Trophoblast cell (in vitro differentiated cells and primary cell): Measurements from ENCODE around the gene ATP2C2.

Experiments used
- DNase-seq, 2 donors: peaks; one replicate each; pipeline ENCODE4 v3.0.0-alpha.2; 2016
- H2AFZ ChIP-seq: 2 replicates; pipeline ENCODE4 v1.6.1; 2013; ENCODE audit warnings: low read length, moderate library complexity, mild to moderate bottlenecking; ENCODE audit not compliant: insufficient read depth, poor library complexity
- H2AK5ac ChIP-seq: 2 replicates; pipeline ENCODE4 v1.6.1; 2013; ENCODE audit warnings: mild to moderate bottlenecking, low read length
- H2BK120ac ChIP-seq: 2 replicates; pipeline ENCODE4 v1.6.1; 2013; ENCODE audit warnings: low read length, mild to moderate bottlenecking, moderate library complexity; ENCODE audit not compliant: insufficient read depth, poor library complexity
- H2BK12ac ChIP-seq: 2 replicates; pipeline ENCODE4 v1.6.1; 2013; ENCODE audit warnings: mild to moderate bottlenecking, low read length, moderate library complexity
- H2BK5ac ChIP-seq: 2 replicates; pipeline ENCODE4 v1.6.1; 2013; ENCODE audit warnings: low read length, low read depth, moderate library complexity, mild to moderate bottlenecking; ENCODE audit not compliant: poor library complexity
- H3K14ac ChIP-seq: 2 replicates; pipeline ENCODE4 v1.6.1; 2013; ENCODE audit warnings: mild to moderate bottlenecking, low read length
- H3K18ac ChIP-seq: 2 replicates; pipeline ENCODE4 v1.6.1; 2013; ENCODE audit warnings: mild to moderate bottlenecking, low read length
- H3K23ac ChIP-seq: 2 replicates; pipeline ENCODE4 v1.6.1; 2013; ENCODE audit warnings: low read length
- H3K27ac ChIP-seq: 2 replicates; pipeline ENCODE4 v1.5.1; 2013; ENCODE audit warnings: low read depth, mild to moderate bottlenecking, inconsistent platforms, low read length, moderate library complexity
- H3K27me3 ChIP-seq: 2 replicates; pipeline ENCODE4 v1.6.1; 2013; ENCODE audit warnings: inconsistent platforms, mild to moderate bottlenecking, low read length, moderate library complexity; ENCODE audit not compliant: insufficient read depth
- H3K36me3 ChIP-seq, 2 experiments: 1 replicate in 1 of 2; 2 replicates in 1 of 2; pipeline ENCODE4 v1.6.1; 2013; ENCODE audit warnings: low read length in 2 of 2, mild to moderate bottlenecking in 2 of 2, moderate library complexity in 1 of 2; ENCODE audit not compliant: insufficient read depth in 2 of 2, control insufficient read depth in 1 of 2
- H3K4ac ChIP-seq: 2 replicates; pipeline ENCODE4 v1.6.1; 2013; ENCODE audit warnings: low read depth, mild to moderate bottlenecking, low read length, moderate library complexity
- H3K4me1 ChIP-seq, 2 experiments: 1 replicate in 1 of 2; 2 replicates in 1 of 2; pipeline ENCODE4 v1.6.1; 2013; ENCODE audit warnings: low read length in 2 of 2, mild to moderate bottlenecking in 2 of 2, moderate library complexity in 1 of 2; ENCODE audit not compliant: insufficient read depth in 2 of 2, control insufficient read depth in 1 of 2
- H3K4me2 ChIP-seq: 2 replicates; pipeline ENCODE4 v1.6.1; 2013; ENCODE audit warnings: inconsistent platforms, mild to moderate bottlenecking, low read length, moderate library complexity
- H3K4me3 ChIP-seq: 2 replicates; pipeline ENCODE4 v1.5.1; 2013; ENCODE audit warnings: mild to moderate bottlenecking, low read depth, low read length, inconsistent platforms
- H3K79me1 ChIP-seq: one replicate; pipeline ENCODE4 v1.6.1; 2013; ENCODE audit warnings: low read length
- H3K79me2 ChIP-seq: 2 replicates; pipeline ENCODE4 v1.6.1; 2013; ENCODE audit warnings: low read length, mild to moderate bottlenecking; ENCODE audit not compliant: control insufficient read depth, insufficient read depth, poor library complexity
- H3K9ac ChIP-seq: 2 replicates; pipeline ENCODE4 v1.6.1; 2013; ENCODE audit warnings: mild to moderate bottlenecking, low read length
- H3K9me3 ChIP-seq: 2 replicates; pipeline ENCODE4 v1.6.1; 2013; ENCODE audit warnings: low read depth, mild to moderate bottlenecking, control low read depth, inconsistent platforms, low read length; ENCODE audit not compliant: insufficient read depth
- H4K12ac ChIP-seq: 2 replicates; pipeline ENCODE4 v1.6.1; 2013; ENCODE audit warnings: low read depth, mild to moderate bottlenecking, low read length, moderate library complexity
- H4K8ac ChIP-seq: 2 replicates; pipeline ENCODE4 v1.6.1; 2013; ENCODE audit warnings: low read depth, mild to moderate bottlenecking, low read length, moderate library complexity
- H4K91ac ChIP-seq: one replicate; pipeline ENCODE4 v1.6.1; 2013; ENCODE audit warnings: low read depth, mild to moderate bottlenecking, low read length, moderate library complexity
- WGBS: extraction: QIAGEN DNeasy Blood & Tissue Kit; methylation state at CpG from one replicate; pipeline ENCODE4 v1.1.7; 2013; ENCODE audit warnings: missing lambda C conversion rate; ENCODE audit not compliant: insufficient read length, insufficient coverage; ENCODE audit errors: extremely low coverage; 5-methylcytosine and 5-hydroxymethylcytosine counted together

ATP2C2 gene

GRCh38 chr16:84487358-84487757 is 119.0 kb downstream of the ATP2C2 start:
- no peaks in the 10 kb centered on the region for H3K4me1 ChIP-seq
- no peaks in the 10 kb centered on the region for H3K27me3 ChIP-seq
- H3K9ac ChIP-seq: no peak overlapping the region
- no peak overlapping the region for H4K8ac ChIP-seq
- no peaks in the 10 kb centered on the region for H3K79me1 ChIP-seq
- H2BK120ac ChIP-seq: no peak overlapping the region
- peaks cover 40 to 53% of the 10 kb centered on the region in 2 experiments for H3K36me3 ChIP-seq
- no peak overlapping the region for H2BK12ac ChIP-seq
- H2BK5ac ChIP-seq: no peak overlapping the region
- H3K27ac ChIP-seq: no peak overlapping the region
- no peak overlapping the region for H3K4me2 ChIP-seq
- H2AK5ac ChIP-seq: no peak overlapping the region
- no peak overlapping the region for H3K4ac ChIP-seq
- no peaks in the 10 kb centered on the region for H3K79me2 ChIP-seq
- no peak overlapping the region for H2AFZ ChIP-seq
- no peak overlapping the region for H3K18ac ChIP-seq
- no peak overlapping the region for H3K14ac ChIP-seq
- WGBS: no CpG with 5 or more reads among the region's 8 CpGs
- no peak overlapping the region for H3K4me3 ChIP-seq
- H3K23ac ChIP-seq: no peak overlapping the region
- H3K9me3 ChIP-seq: no peaks in the 10 kb centered on the region
- no peak overlapping the region for H4K91ac ChIP-seq
- no peak overlapping the region for H4K12ac ChIP-seq
- no peak for DNase-seq

GRCh38 chr16:84489131-84489530 is 120.8 kb downstream of the ATP2C2 start:
- no peak overlapping the region for H3K4ac ChIP-seq
- no peak overlapping the region for H4K8ac ChIP-seq
- H3K27ac ChIP-seq: no peak overlapping the region
- H4K12ac ChIP-seq: no peak overlapping the region
- H3K4me1 ChIP-seq: no peaks in the 10 kb centered on the region
- no peak overlapping the region for H3K4me3 ChIP-seq
- no peak overlapping the region for H3K23ac ChIP-seq
- no peak overlapping the region for H4K91ac ChIP-seq
- H3K79me1 ChIP-seq: no peaks in the 10 kb centered on the region
- peaks cover 30 to 40% of the 10 kb centered on the region in 2 experiments for H3K36me3 ChIP-seq
- no peak overlapping the region for H3K18ac ChIP-seq
- no peak overlapping the region for H2BK5ac ChIP-seq
- H3K14ac ChIP-seq: no peak overlapping the region
- H3K27me3 ChIP-seq: no peaks in the 10 kb centered on the region
- no CpG with 5 or more reads among the region's 8 CpGs for WGBS
- H3K4me2 ChIP-seq: no peak overlapping the region
- no peak overlapping the region for H3K9ac ChIP-seq
- H2AFZ ChIP-seq: no peak overlapping the region
- H3K79me2 ChIP-seq: no peaks in the 10 kb centered on the region
- H2BK120ac ChIP-seq: no peak overlapping the region
- no peak overlapping the region for H2AK5ac ChIP-seq
- no peak overlapping the region for H2BK12ac ChIP-seq
- no peak for DNase-seq
- H3K9me3 ChIP-seq: no peaks in the 10 kb centered on the region

GRCh38 chr16:84495506-84495905 is 127.2 kb downstream of the ATP2C2 start:
- Histone ChIP-seq H3K23ac (no peak overlapping the region), H3K27ac (no peak overlapping the region), H2AFZ (no peak overlapping the region), H3K18ac (no peak overlapping the region), H3K79me1 (no peaks in the 10 kb centered on the region), H3K79me2 (no peaks in the 10 kb centered on the region), H2AK5ac (no peak overlapping the region), H3K9me3 (peaks cover 2% of the 10 kb centered on the region), H3K9ac (no peak overlapping the region), H4K91ac (no peak overlapping the region), H3K4me3 (no peak overlapping the region), H3K27me3 (no peaks in the 10 kb centered on the region), H4K12ac (no peak overlapping the region), H3K14ac (no peak overlapping the region), H4K8ac (no peak overlapping the region), H3K4ac (no peak overlapping the region), H2BK12ac (no peak overlapping the region), H2BK5ac (no peak overlapping the region), H3K4me1 (peaks cover 6 to 12% of the 10 kb centered on the region in 2 experiments), H3K4me2 (no peak overlapping the region), H3K36me3 (peaks cover 25 to 42% of the 10 kb centered on the region in 2 experiments), H2BK120ac (no peak overlapping the region)
- DNase-seq: no peak
- WGBS: no CpG with 5 or more reads among the region's 11 CpGs

DNA sequence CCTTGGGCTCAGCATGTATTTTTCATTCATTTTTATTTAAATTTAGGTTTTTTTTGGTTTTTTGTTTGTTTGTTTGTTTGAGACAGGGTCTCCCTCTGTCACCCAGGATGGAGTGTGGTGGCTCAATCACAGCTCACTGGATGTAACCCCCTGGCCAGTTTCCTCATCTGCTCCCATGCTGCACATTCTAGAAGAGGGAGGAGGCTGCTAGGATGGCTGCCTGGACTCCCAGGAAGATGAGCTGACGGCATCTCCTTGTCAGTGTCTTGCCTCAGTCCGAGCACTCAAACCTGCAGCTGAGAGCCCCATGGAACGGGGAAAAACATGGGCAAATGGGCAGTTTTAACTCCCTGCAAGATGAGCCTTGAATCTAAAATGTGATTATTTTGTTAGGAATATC is 128.7 kb downstream of the ATP2C2 start:
- Histone ChIP-seq H3K36me3 (peaks cover 24 to 37% of the 10 kb centered on the region in 2 experiments), H3K4ac (no peak overlapping the region), H4K12ac (no peak overlapping the region), H3K14ac (no peak overlapping the region), H2AK5ac (no peak overlapping the region), H3K23ac (no peak overlapping the region), H2BK120ac (no peak overlapping the region), H2AFZ (no peak overlapping the region), H3K9me3 (peaks cover 5% of the 10 kb centered on the region), H4K8ac (no peak overlapping the region), H3K9ac (no peak overlapping the region), H2BK12ac (no peak overlapping the region), H3K4me2 (no peak overlapping the region), H3K79me1 (no peaks in the 10 kb centered on the region), H4K91ac (no peak overlapping the region), H3K27ac (no peak overlapping the region), H3K27me3 (no peaks in the 10 kb centered on the region), H3K18ac (no peak overlapping the region), H3K4me3 (no peak overlapping the region), H3K79me2 (no peaks in the 10 kb centered on the region), H3K4me1 (peaks cover 13 to 23% of the 10 kb centered on the region in 2 experiments), H2BK5ac (no peak overlapping the region)
- WGBS: no CpG with 5 or more reads among the region's 3 CpGs
- no peak for DNase-seq
